Measurements from ENCODE around the gene COPS8. TPM values are rescaled to one million over a fixed set of nuclear protein-coding genes. Genes with fewer than 3 reads are reported as not detected.
A peak's percentile ranks its signal among the peaks of the same experiment; 100 is the strongest.

The COPS8 gene
- total RNA-seq, 1 experiment from 2014 or later, result 32.6 TPM

- Mint-ChIP-seq H3K27ac (ENCODE audit: unreplicated experiment) (no peak overlapping the region), H3K4me1 (ENCODE audit: low read depth, unreplicated experiment) (no peaks in the 10 kb centered on the region), H3K36me3 (ENCODE audit: insufficient read depth, unreplicated experiment) (no peaks in the 10 kb centered on the region), H3K9me3 (ENCODE audit: unreplicated experiment) (no peaks in the 10 kb centered on the region), H3K27me3 (ENCODE audit: insufficient read depth, unreplicated experiment) (no peaks in the 10 kb centered on the region), H3K4me3 (ENCODE audit: unreplicated experiment) (no peak overlapping the region)
- H3K27me3 ChIP-seq (replicated peaks; ENCODE audit: control insufficient read depth, insufficient read depth, low read length), result no peaks in the 10 kb centered on the region
- H3K4me3 ChIP-seq (ENCODE audit: low read depth, low read length), result no peak overlapping the region
- TF ChIP-seq CTCF (IDR thresholded peaks at IDR 0.05; ENCODE audit: insufficient read depth in 1 of 2, low read depth in 1 of 2, low read length in 1 of 2, severe bottlenecking in 1 of 2, unreplicated experiment in 1 of 2), result no peak
- no peaks in the 10 kb centered on the region for H3K4me1 ChIP-seq
- intact Hi-C loops (cut with micrococcal nuclease; ENCODE audit: unreplicated experiment), result no loop called here
- DNase-seq, result no peak
- no peaks in the 10 kb centered on the region for H3K36me3 ChIP-seq (ENCODE audit: control insufficient read depth, insufficient read depth, low read length)
- BruUV-seq (replicated peaks), result no TSS peak
- POLR2A ChIA-PET, result no interaction called here
- H3K9me3 ChIP-seq, result no peaks in the 10 kb centered on the region
- CTCF ChIA-PET, result interaction anchor here (0.8 kb wide), 1 partner anchor 16 kb away, joined by 3 read pairs; no protein-coding TSS in a partner anchor
Observed at GRCh38 chr2:237059155-237059875, 26.4 kb upstream of the COPS8 start.

GRCh38 chr2:237060534-237061312 lies 25.0 kb upstream of the COPS8 start:
- intact Hi-C loops (cut with micrococcal nuclease; ENCODE audit: unreplicated experiment), result loop anchor here (1.0 kb wide), 3 partner anchors 547 to 717 kb away; no protein-coding TSS in a partner anchor
- TF ChIP-seq CTCF (IDR thresholded peaks at IDR 0.05; ENCODE audit: insufficient read depth in 1 of 2, low read depth in 1 of 2, low read length in 1 of 2, severe bottlenecking in 1 of 2, unreplicated experiment in 1 of 2), result peak; percentile 51 to 62
- Histone ChIP-seq H3K4me3 (ENCODE audit: low read depth, low read length) (no peak overlapping the region), H3K36me3 (ENCODE audit: control insufficient read depth, insufficient read depth, low read length) (no peaks in the 10 kb centered on the region), H3K27me3 (replicated peaks; ENCODE audit: control insufficient read depth, insufficient read depth, low read length) (no peaks in the 10 kb centered on the region), H3K9me3 (no peaks in the 10 kb centered on the region), H3K4me1 (no peaks in the 10 kb centered on the region)
- Mint-ChIP-seq H3K27ac (ENCODE audit: unreplicated experiment) (no peak overlapping the region), H3K36me3 (ENCODE audit: insufficient read depth, unreplicated experiment) (no peaks in the 10 kb centered on the region), H3K9me3 (ENCODE audit: unreplicated experiment) (no peaks in the 10 kb centered on the region), H3K27me3 (ENCODE audit: insufficient read depth, unreplicated experiment) (no peaks in the 10 kb centered on the region), H3K4me1 (ENCODE audit: low read depth, unreplicated experiment) (no peaks in the 10 kb centered on the region), H3K4me3 (ENCODE audit: unreplicated experiment) (no peak overlapping the region)
- DNase-seq, result peak; percentile 44 to 55
- no TSS peak for BruUV-seq (replicated peaks)
- CTCF ChIA-PET, result interaction anchor here (1.3 to 2.5 kb wide), 2 partner anchors 105 to 548 kb away, joined by 3 to 15 read pairs; no protein-coding TSS in a partner anchor
- POLR2A ChIA-PET, result no interaction called here

GRCh38 chr2:237061356-237061755 lies 24.3 kb upstream of the COPS8 start:
- H3K9me3 Mint-ChIP-seq (ENCODE audit: unreplicated experiment), result no peaks in the 10 kb centered on the region
- Histone ChIP-seq H3K36me3 (ENCODE audit: control insufficient read depth, insufficient read depth, low read length) (no peaks in the 10 kb centered on the region), H3K27me3 (replicated peaks; ENCODE audit: control insufficient read depth, insufficient read depth, low read length) (no peaks in the 10 kb centered on the region), H3K9me3 (no peaks in the 10 kb centered on the region), H3K4me1 (no peaks in the 10 kb centered on the region), H3K4me3 (ENCODE audit: low read depth, low read length) (no peak overlapping the region)
- H3K4me1 Mint-ChIP-seq (ENCODE audit: low read depth, unreplicated experiment), result no peaks in the 10 kb centered on the region
- intact Hi-C loops (cut with micrococcal nuclease; ENCODE audit: unreplicated experiment), result no loop called here
- no peak for TF ChIP-seq CTCF (IDR thresholded peaks at IDR 0.05; ENCODE audit: insufficient read depth in 1 of 2, low read depth in 1 of 2, low read length in 1 of 2, severe bottlenecking in 1 of 2, unreplicated experiment in 1 of 2)
- no peak for DNase-seq
- H3K27ac Mint-ChIP-seq (ENCODE audit: unreplicated experiment), result no peak overlapping the region
- no peak overlapping the region for H3K4me3 Mint-ChIP-seq (ENCODE audit: unreplicated experiment)
- ChIA-PET CTCF (interaction anchor here (0.6 to 2.5 kb wide), 3 partner anchors 105 to 713 kb away, joined by 3 to 15 read pairs (median 3); no protein-coding TSS in a partner anchor), POLR2A (no interaction called here)
- no TSS peak for BruUV-seq (replicated peaks)
- no peaks in the 10 kb centered on the region for H3K27me3 Mint-ChIP-seq (ENCODE audit: insufficient read depth, unreplicated experiment)
- no peaks in the 10 kb centered on the region for H3K36me3 Mint-ChIP-seq (ENCODE audit: insufficient read depth, unreplicated experiment)

All from Caco-2 (cell line).